NCI-H1694 (cell line): ENCODE results near the gene GOLT1A.

ENCODE experiments used
- DNase-seq: peaks from one replicate; lab custom pipeline; 2025; lab: John Stamatoyannopoulos, UW

The GOLT1A gene

GRCh38 chr1:204155881-204156280, 57.9 kb downstream of the GOLT1A start:
- DNase-seq: no peak

- DNase-seq: no peak
These were observed 59.1 kb downstream of the GOLT1A start for GRCh38 chr1:204154568-204155255.

- DNase-seq: no peak
These were observed 60.1 kb downstream of the GOLT1A start for GRCh38 chr1:204153667-204154066.

- DNase-seq: no peak
These were observed 61.3 kb downstream of the GOLT1A start for GRCh38 chr1:204152310-204153044.

GRCh38 chr1:204151552-204152309, 62.1 kb downstream of the GOLT1A start, which contains the start of gene ETNK2:
Gene ETNK2 (minus strand): TSS chr1:204152044. CDS start chr1:204151852, 192 bp downstream.
- peak; percentile 23 for DNase-seq

- DNase-seq: no peak
These were observed 62.9 kb downstream of the GOLT1A start for GRCh38 chr1:204150702-204151551.

- no peak for DNase-seq
These were observed 63.9 kb downstream of the GOLT1A start for GRCh38 chr1:204149635-204150565.

GRCh38 chr1:204149107-204149506, 64.7 kb downstream of the GOLT1A start:
- no peak for DNase-seq
